Activated CD8-positive, alpha-beta T cell treated with anti-CD3 and anti-CD28 coated beads for 36 hours (primary cell): ENCODE measurements around the gene F11R. TPM values are rescaled to one million over a fixed set of nuclear protein-coding genes. Genes with fewer than 3 reads are reported as not detected.
"Not testable (repeated sequence)": the region's sequence is repeated elsewhere in the genome, so short reads cannot be mapped to it uniquely, and the experiment has no call there.

Experiments
- ATAC-seq: fragments of 200-7000 bp; cut with Tn5 transposase; one replicate; pipeline ENCODE4 v1.10.0; 2021; ENCODE audit warnings: mild to moderate bottlenecking, moderate library complexity
- CTCF ChIA-PET: fragments of 350-600 bp; sonication (Branson Sonifier 250); formaldehyde crosslinking; loops from one replicate; lab custom pipeline; 2021; ENCODE audit warnings: antibody characterized with exemption; lab: Charles Lee
- POLR2A ChIA-PET: fragments of 350-600 bp; sonication (Branson Sonifier 250); formaldehyde crosslinking; loops from one replicate; lab custom pipeline; 2021; ENCODE audit warnings: antibody characterized with exemption; lab: Charles Lee
- DNase-seq: peaks from one replicate; pipeline ENCODE4 v3.0.0-alpha.2; 2020
- H3K27ac Mint-ChIP-seq: one replicate; pipeline ENCODE4 v1.8.0; 2021; ENCODE audit warnings: mild to moderate bottlenecking, mixed read lengths
- H3K27me3 Mint-ChIP-seq: one replicate; pipeline ENCODE4 v1.8.0; 2021; ENCODE audit warnings: mixed read lengths
- H3K36me3 Mint-ChIP-seq: one replicate; pipeline ENCODE4 v1.8.0; 2021; ENCODE audit warnings: low read depth, mixed read lengths
- H3K4me1 Mint-ChIP-seq: one replicate; pipeline ENCODE4 v1.8.0; 2021; ENCODE audit warnings: low read depth, mixed read lengths
- H3K4me3 Mint-ChIP-seq: one replicate; pipeline ENCODE4 v1.8.0; 2021; ENCODE audit warnings: mild to moderate bottlenecking, moderate library complexity, mixed read lengths
- H3K9me3 Mint-ChIP-seq: one replicate; pipeline ENCODE4 v1.8.0; 2021; ENCODE audit warnings: mixed read lengths
- CTCF ChIP-seq: fragments of 200-600 bp; IDR thresholded peaks from one replicate; pipeline ENCODE4 v1.8.0; 2022; ENCODE audit warnings: antibody characterized with exemption, mild to moderate bottlenecking
- intact Hi-C: fragments of 100-400 bp; cut with micrococcal nuclease; formaldehyde crosslinking; loops from one replicate; pipeline ENCODE4 v1.10.0; 2022
- total RNA-seq, 2 experiments: library from RNA; stranded (reverse); gene quantifications; one replicate each; pipeline ENCODE4 v1.2.3, GENCODE V29; 2021

F11R gene
- total RNA-seq, 2 experiments from 2014 or later: 19.0 to 20.9 TPM

- POLR2A ChIA-PET: interaction anchor here (0.8 to 2.0 kb wide), 5 partner anchors 10 to 67 kb away, joined by 3 to 14 read pairs (median 4); partner anchors contain the start of gene USF1
- Mint-ChIP-seq H3K27ac (peak overlapping the region; percentile 81), H3K4me3 (no peak overlapping the region), H3K27me3 (no peaks in the 10 kb centered on the region), H3K4me1 (peaks cover 39% of the 10 kb centered on the region), H3K9me3 (peaks cover 4% of the 10 kb centered on the region), H3K36me3 (peaks cover 33% of the 10 kb centered on the region)
- CTCF ChIA-PET: interaction anchor here (0.6 to 1.9 kb wide), 2 partner anchors 34 to 65 kb away, joined by 3 to 12 read pairs; no protein-coding TSS in a partner anchor
- intact Hi-C loops: no loop called here
- no peak for DNase-seq
- no peak for ATAC-seq
- TF ChIP-seq CTCF: no peak
Measured at GRCh38 chr1:161031874-161032273, 10.9 kb upstream of the F11R start.

GRCh38 chr1:161029466-161029865 is 8.5 kb upstream of the F11R start:
- peaks cover 31% of the 10 kb centered on the region for H3K36me3 Mint-ChIP-seq

GRCh38 chr1:161026954-161027353 is 6.0 kb upstream of the F11R start:
- H3K27me3 Mint-ChIP-seq, intact Hi-C loops, H3K9me3 Mint-ChIP-seq, H3K4me3 Mint-ChIP-seq: not testable (repeated sequence)
- H3K27ac Mint-ChIP-seq: peak overlapping the region; percentile 38
- DNase-seq (peak; percentile 40), ATAC-seq (peak; percentile 67)
- peaks cover 24% of the 10 kb centered on the region for H3K36me3 Mint-ChIP-seq
- CTCF ChIA-PET: interaction anchor here (2.5 kb wide), 1 partner anchor 30 kb away, joined by 8 read pairs; no protein-coding TSS in a partner anchor
- H3K4me1 Mint-ChIP-seq: peaks cover 18% of the 10 kb centered on the region
- POLR2A ChIA-PET: interaction anchor here (0.6 to 2.0 kb wide), 7 partner anchors 11 to 413 kb away, joined by 3 to 11 read pairs (median 3); partner anchors contain the start of genes TSTD1 and USF1

More at GRCh38 chr1:161029466-161029865, 8.5 kb upstream of the F11R start:
- H3K27ac Mint-ChIP-seq, DNase-seq, H3K4me3 Mint-ChIP-seq, H3K9me3 Mint-ChIP-seq, H3K27me3 Mint-ChIP-seq, intact Hi-C loops, POLR2A ChIA-PET, ATAC-seq, CTCF ChIA-PET: not testable (repeated sequence)
- peaks cover 30% of the 10 kb centered on the region for H3K4me1 Mint-ChIP-seq

GRCh38 chr1:161022432-161022831 is 1.5 kb upstream of the F11R start:
- H3K27ac Mint-ChIP-seq, ATAC-seq, DNase-seq, H3K27me3 Mint-ChIP-seq, H3K36me3 Mint-ChIP-seq, intact Hi-C loops, H3K9me3 Mint-ChIP-seq: not testable (repeated sequence)
- Mint-ChIP-seq H3K4me3 (peak overlapping the region; percentile 87), H3K4me1 (peaks cover 42% of the 10 kb centered on the region)
- ChIA-PET CTCF (interaction anchor here (3.2 to 3.3 kb wide), 2 partner anchors 23 to 32 kb away, joined by 8 to 10 read pairs; partner anchors contain the start of gene USF1), POLR2A (interaction anchor here (1.2 to 2.2 kb wide), 3 partner anchors 8 to 76 kb away, joined by 3 to 6 read pairs (median 3); partner anchors contain the start of gene KLHDC9)

GRCh38 chr1:161021970-161022353 is 1.0 kb upstream of the F11R start:
- POLR2A ChIA-PET: interaction anchor here (0.9 to 2.2 kb wide), 5 partner anchors 9 to 77 kb away, joined by 3 to 6 read pairs (median 3); partner anchors contain the start of gene KLHDC9
- H3K4me3 Mint-ChIP-seq: peak overlapping the region; percentile 87
- no peaks in the 10 kb centered on the region for H3K27me3 Mint-ChIP-seq
- H3K36me3 Mint-ChIP-seq: peaks cover 3% of the 10 kb centered on the region
- intact Hi-C loops: no loop called here
- ATAC-seq (no peak), DNase-seq (no peak)
- no peak for TF ChIP-seq CTCF
- peak overlapping the region; percentile 81 for H3K27ac Mint-ChIP-seq
- peaks cover 38% of the 10 kb centered on the region for H3K4me1 Mint-ChIP-seq
- CTCF ChIA-PET: interaction anchor here (1.3 to 3.3 kb wide), 7 partner anchors 17 to 160 kb away, joined by 3 to 11 read pairs (median 8); partner anchors contain the start of genes KLHDC9 and USF1
- H3K9me3 Mint-ChIP-seq: peaks cover 2% of the 10 kb centered on the region

GRCh38 chr1:161021165-161021969 is 415 bp upstream of the F11R start:
- Mint-ChIP-seq H3K4me3 (peak overlapping the region; percentile 87), H3K4me1 (peaks cover 39% of the 10 kb centered on the region), H3K27ac (peak overlapping the region; percentile 81), H3K36me3 (no peaks in the 10 kb centered on the region), H3K9me3 (no peaks in the 10 kb centered on the region), H3K27me3 (no peaks in the 10 kb centered on the region)
- ATAC-seq (peak; percentile 95), DNase-seq (peak; percentile 90)
- CTCF ChIA-PET: interaction anchor here (0.8 to 3.3 kb wide), 11 partner anchors 9 to 160 kb away, joined by 3 to 11 read pairs (median 5); partner anchors contain the start of genes KLHDC9 and USF1
- intact Hi-C loops: no loop called here
- POLR2A ChIA-PET: interaction anchor here (0.9 to 2.2 kb wide), 10 partner anchors 10 to 224 kb away, joined by 3 to 11 read pairs (median 3); partner anchors contain the start of genes KLHDC9 and USF1
- no peak for TF ChIP-seq CTCF
